Esophagus squamous epithelium (tissue), 4 donors: ENCODE data around the gene ITPR2.

Experiments used
- CTCF ChIP-seq, 6 experiments: fragments of 450-650 bp in 4 of 6; fragments of 200-600 bp in 2 of 6; sonication (generic) in 2 of 6; IDR thresholded peaks; one replicate each; pipeline ENCODE4 v1.5.1; 2016 to 2019; ENCODE audit warnings: antibody characterized with exemption in 6 of 6, mild to moderate bottlenecking in 4 of 6, moderate library complexity in 4 of 6
- POLR2A ChIP-seq, 4 donors: fragments of 450-650 bp; IDR thresholded peaks; one replicate each; pipeline ENCODE4 v1.6.1; 2017; ENCODE audit warnings: antibody characterized with exemption in 4 of 4, mild to moderate bottlenecking in 4 of 4, moderate library complexity in 3 of 4

GRCh38 chr12:26872625-26873024 lies 39.6 kb upstream of the ITPR2 start:
- TF ChIP-seq CTCF (IDR thresholded peaks at IDR 0.05), result no peak
- TF ChIP-seq POLR2A (IDR thresholded peaks at IDR 0.05), result no peak
